Central memory CD8-positive, alpha-beta T cell (primary cell): ENCODE data around the gene MAP2K5.

ENCODE experiments used
- ATAC-seq: fragments of 150-1000 bp; cut with Tn5 transposase; replicated peaks from 2 replicates; pipeline ENCODE4 v1.10.0; 2022; ENCODE audit warnings: mild to moderate bottlenecking, moderate FRiP score, moderate number of reproducible peaks; ENCODE audit not compliant: poor library complexity, severe bottlenecking; ENCODE audit errors: extremely low read depth
- DNase-seq, 2 donors: peaks; one replicate each; pipeline ENCODE4 v3.0.0; 2021; ENCODE audit warnings: low spot score in 2 of 2
- H3K27ac Mint-ChIP-seq: one replicate; pipeline ENCODE4 v1.8.0; 2022; ENCODE audit warnings: low read depth, mild to moderate bottlenecking, moderate library complexity, mixed read lengths
- H3K27me3 Mint-ChIP-seq: one replicate; pipeline ENCODE4 v1.8.0; 2022; ENCODE audit warnings: mixed read lengths
- H3K36me3 Mint-ChIP-seq: one replicate; pipeline ENCODE4 v1.8.0; 2022; ENCODE audit warnings: mild to moderate bottlenecking, moderate library complexity, mixed read lengths; ENCODE audit not compliant: insufficient read depth
- H3K4me1 Mint-ChIP-seq: one replicate; pipeline ENCODE4 v1.8.0; 2022; ENCODE audit warnings: mixed read lengths
- H3K4me3 Mint-ChIP-seq: one replicate; pipeline ENCODE4 v1.8.0; 2022; ENCODE audit warnings: mild to moderate bottlenecking, moderate library complexity, mixed read lengths
- H3K9me3 Mint-ChIP-seq: one replicate; pipeline ENCODE4 v1.8.0; 2022; ENCODE audit warnings: mixed read lengths

The MAP2K5 gene

GRCh38 chr15:67824976-67825880 is 282.7 kb downstream of the MAP2K5 start, which contains the start of gene SKOR1:
SKOR1 (plus strand) TSS chr15:67825509; CDS start chr15:67825603, 94 bp downstream.
- no peak for ATAC-seq
- peaks cover 15% of the 10 kb centered on the region for H3K36me3 Mint-ChIP-seq
- no peaks in the 10 kb centered on the region for H3K9me3 Mint-ChIP-seq
- DNase-seq = no peak
- peaks cover 85% of the 10 kb centered on the region for H3K27me3 Mint-ChIP-seq
- H3K27ac Mint-ChIP-seq = no peak within 1 kb of the TSS
- peaks cover 52% of the 10 kb centered on the region for H3K4me1 Mint-ChIP-seq
- peak within 1 kb of the TSS; percentile 69 for H3K4me3 Mint-ChIP-seq

DNA sequence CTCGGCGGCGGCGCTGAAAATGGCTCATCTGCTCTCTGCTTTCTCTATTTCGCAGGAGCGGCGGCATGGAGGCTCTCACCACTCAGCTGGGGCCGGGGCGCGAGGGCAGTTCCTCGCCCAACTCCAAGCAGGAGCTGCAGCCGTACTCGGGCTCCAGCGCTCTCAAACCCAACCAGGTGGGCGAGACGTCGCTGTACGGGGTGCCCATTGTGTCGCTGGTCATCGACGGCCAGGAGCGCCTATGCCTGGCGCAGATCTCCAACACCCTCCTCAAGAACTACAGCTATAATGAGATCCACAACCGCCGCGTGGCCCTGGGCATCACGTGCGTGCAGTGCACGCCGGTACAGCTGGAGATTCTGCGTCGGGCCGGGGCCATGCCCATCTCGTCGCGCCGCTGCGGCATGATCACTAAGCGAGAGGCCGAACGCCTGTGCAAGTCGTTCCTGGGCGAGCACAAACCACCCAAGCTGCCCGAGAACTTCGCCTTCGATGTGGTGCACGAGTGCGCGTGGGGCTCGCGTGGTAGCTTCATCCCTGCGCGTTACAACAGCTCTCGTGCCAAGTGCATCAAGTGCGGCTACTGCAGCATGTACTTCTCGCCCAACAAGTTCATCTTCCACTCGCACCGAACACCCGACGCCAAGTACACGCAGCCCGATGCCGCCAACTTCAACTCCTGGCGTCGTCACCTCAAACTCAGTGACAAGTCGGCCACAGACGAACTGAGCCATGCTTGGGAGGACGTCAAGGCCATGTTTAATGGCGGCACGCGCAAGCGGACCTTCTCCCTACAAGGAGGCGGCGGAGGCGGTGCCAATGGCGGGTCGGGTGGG is 283.6 kb downstream of the MAP2K5 start:
- H3K27ac Mint-ChIP-seq = no peak overlapping the region
- H3K4me3 Mint-ChIP-seq = peak overlapping the region; percentile 17
- H3K4me1 Mint-ChIP-seq = peaks cover 43% of the 10 kb centered on the region
- peaks cover 15% of the 10 kb centered on the region for H3K36me3 Mint-ChIP-seq
- ATAC-seq = no peak
- DNase-seq = no peak
- H3K9me3 Mint-ChIP-seq = no peaks in the 10 kb centered on the region
- H3K27me3 Mint-ChIP-seq = peaks cover 85% of the 10 kb centered on the region

DNA sequence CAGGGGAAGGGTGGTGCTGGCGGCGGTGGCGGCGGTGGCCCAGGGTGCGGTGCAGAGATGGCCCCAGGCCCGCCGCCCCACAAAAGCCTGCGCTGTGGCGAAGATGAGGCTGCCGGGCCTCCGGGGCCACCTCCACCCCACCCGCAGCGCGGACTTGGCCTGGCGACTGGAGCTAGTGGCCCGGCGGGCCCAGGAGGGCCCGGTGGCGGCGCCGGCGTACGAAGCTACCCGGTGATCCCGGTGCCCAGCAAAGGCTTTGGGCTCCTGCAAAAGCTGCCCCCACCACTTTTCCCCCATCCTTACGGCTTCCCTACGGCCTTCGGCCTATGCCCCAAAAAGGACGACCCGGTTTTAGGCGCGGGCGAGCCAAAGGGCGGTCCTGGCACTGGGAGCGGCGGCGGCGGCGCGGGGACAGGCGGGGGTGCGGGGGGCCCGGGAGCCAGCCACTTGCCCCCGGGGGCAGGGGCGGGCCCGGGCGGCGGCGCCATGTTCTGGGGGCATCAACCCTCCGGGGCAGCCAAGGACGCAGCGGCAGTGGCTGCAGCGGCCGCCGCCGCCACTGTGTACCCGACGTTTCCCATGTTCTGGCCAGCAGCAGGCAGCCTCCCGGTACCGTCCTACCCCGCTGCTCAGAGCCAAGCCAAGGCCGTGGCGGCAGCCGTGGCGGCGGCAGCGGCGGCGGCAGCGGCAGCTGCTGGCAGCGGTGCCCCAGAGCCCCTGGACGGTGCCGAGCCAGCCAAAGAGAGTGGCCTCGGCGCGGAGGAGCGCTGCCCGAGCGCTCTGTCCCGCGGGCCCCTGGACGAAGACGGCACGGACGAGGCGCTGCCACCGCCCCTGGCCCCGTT is 284.4 kb downstream of the MAP2K5 start:
- Mint-ChIP-seq H3K27me3 (peaks cover 85% of the 10 kb centered on the region), H3K4me1 (peaks cover 35% of the 10 kb centered on the region), H3K4me3 (no peak overlapping the region), H3K9me3 (no peaks in the 10 kb centered on the region), H3K27ac (no peak overlapping the region), H3K36me3 (peaks cover 15% of the 10 kb centered on the region)
- ATAC-seq (no peak), DNase-seq (no peak)

DNA sequence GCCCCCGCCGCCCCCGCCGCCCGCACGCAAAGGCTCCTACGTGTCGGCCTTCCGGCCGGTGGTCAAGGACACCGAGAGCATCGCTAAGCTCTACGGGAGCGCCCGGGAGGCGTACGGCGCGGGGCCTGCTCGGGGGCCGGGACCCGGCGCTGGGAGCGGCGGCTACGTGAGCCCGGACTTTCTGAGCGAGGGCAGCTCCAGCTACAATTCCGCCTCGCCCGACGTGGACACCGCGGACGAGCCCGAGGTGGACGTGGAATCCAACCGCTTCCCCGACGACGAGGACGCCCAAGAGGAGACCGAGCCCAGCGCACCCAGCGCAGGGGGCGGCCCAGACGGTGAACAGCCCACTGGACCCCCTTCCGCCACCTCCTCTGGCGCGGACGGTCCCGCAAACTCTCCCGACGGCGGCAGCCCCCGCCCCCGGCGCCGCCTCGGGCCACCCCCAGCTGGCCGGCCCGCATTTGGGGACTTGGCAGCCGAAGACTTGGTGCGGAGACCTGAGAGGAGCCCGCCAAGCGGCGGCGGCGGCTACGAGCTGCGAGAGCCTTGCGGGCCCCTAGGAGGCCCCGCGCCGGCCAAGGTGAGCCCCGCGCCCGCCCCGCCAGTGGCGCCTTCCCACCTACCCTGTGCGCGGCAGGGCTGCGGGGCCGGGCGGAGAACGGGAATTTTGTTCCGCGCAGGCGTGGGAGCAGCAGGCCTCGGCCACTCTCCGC is 285.2 kb downstream of the MAP2K5 start:
- H3K9me3 Mint-ChIP-seq = no peaks in the 10 kb centered on the region
- peaks cover 27% of the 10 kb centered on the region for H3K4me1 Mint-ChIP-seq
- no peak for DNase-seq
- H3K27ac Mint-ChIP-seq = no peak overlapping the region
- peaks cover 85% of the 10 kb centered on the region for H3K27me3 Mint-ChIP-seq
- no peak for ATAC-seq
- H3K4me3 Mint-ChIP-seq = peak overlapping the region; percentile 53
- H3K36me3 Mint-ChIP-seq = peaks cover 13% of the 10 kb centered on the region

DNA sequence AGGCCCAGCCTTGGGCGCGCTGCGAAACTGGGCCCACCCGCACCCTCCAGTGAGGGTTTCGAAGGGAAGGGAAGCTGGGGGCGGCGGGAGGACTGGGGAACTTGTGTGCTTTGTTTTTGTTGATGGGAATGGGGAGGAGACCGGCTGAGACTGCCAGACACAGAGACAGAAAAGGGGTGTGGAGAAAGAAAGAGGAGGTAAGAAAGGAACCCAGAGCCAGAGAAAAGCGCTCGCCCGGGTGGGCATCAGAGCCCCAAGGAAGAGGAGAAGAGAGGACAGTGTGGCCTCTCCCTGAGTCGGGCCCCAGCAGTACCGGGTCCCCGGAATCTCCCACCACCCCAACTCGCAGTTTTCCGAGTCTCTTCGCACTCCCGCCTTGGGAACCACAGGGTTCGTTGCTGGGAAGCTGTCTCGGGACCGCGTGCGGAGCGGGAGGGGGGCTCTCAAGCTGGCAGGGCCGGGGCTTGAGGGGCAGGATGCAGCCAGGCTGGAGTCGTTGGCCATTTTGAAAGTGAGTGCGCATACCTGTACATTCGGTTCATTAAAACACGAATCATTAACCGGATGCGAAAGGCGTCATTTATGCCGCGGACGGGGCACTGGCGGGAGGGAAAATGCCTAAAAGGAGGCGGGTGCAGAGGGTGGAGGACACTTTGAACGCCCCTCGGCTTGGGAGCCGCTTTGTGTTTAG is 285.9 kb downstream of the MAP2K5 start:
- Mint-ChIP-seq H3K4me1 (peaks cover 31% of the 10 kb centered on the region), H3K27me3 (peaks cover 86% of the 10 kb centered on the region), H3K27ac (no peak overlapping the region), H3K4me3 (peak overlapping the region; percentile 53), H3K36me3 (peaks cover 15% of the 10 kb centered on the region), H3K9me3 (no peaks in the 10 kb centered on the region)
- no peak for ATAC-seq
- DNase-seq = no peak

GRCh38 chr15:67828969-67829646 is 286.6 kb downstream of the MAP2K5 start:
- Mint-ChIP-seq H3K4me3 (peak overlapping the region; percentile 50), H3K9me3 (no peaks in the 10 kb centered on the region), H3K27me3 (peaks cover 86% of the 10 kb centered on the region), H3K36me3 (peaks cover 15% of the 10 kb centered on the region), H3K27ac (no peak overlapping the region), H3K4me1 (peaks cover 31% of the 10 kb centered on the region)
- no peak for ATAC-seq
- no peak for DNase-seq

DNA sequence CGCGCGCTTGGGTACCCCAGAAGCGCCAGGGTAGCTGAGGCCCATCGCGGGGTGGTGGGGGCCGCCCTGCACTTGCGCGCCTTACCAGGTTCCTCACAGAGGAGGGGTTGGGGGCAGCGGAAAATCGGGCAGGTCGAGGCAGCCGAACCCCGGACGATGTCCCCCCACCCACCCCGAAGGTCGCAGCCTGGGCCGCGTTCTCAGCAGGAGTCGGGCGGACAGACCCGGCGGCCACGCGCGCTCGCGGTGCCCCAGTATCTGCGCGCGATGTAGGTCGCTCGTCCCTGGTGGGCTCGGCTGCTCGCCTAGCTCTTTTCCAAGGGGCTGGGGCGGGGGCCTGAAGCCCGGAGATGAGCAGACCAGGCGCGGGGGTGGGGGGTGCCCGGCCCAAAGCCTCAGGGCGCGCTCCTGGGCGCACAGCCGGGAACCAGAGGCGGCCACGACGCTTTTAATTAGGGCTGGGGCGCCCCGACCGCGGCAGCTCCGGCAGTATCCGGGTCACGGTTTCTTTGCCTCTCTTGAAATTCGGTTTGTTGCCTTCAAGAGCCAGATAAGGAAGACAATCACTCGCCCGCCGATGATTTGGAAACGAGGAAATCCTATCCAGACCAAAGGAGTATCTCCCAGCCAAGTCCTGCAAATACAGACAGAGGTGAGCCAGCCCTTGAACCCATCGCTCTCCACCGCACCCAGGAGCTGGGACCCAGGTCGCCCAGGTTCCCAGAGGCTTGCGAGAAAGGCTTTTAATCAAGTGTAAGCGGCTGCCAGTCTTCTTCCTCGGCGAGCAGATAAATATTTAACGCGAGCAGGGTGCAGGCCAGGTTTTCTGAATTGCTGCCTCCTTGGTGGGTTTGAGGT is 287.4 kb downstream of the MAP2K5 start:
- H3K4me1 Mint-ChIP-seq = peaks cover 34% of the 10 kb centered on the region
- no peaks in the 10 kb centered on the region for H3K9me3 Mint-ChIP-seq
- peaks cover 15% of the 10 kb centered on the region for H3K36me3 Mint-ChIP-seq
- no peak for ATAC-seq
- peaks cover 86% of the 10 kb centered on the region for H3K27me3 Mint-ChIP-seq
- no peak overlapping the region for H3K4me3 Mint-ChIP-seq
- DNase-seq = no peak
- no peak overlapping the region for H3K27ac Mint-ChIP-seq

DNA sequence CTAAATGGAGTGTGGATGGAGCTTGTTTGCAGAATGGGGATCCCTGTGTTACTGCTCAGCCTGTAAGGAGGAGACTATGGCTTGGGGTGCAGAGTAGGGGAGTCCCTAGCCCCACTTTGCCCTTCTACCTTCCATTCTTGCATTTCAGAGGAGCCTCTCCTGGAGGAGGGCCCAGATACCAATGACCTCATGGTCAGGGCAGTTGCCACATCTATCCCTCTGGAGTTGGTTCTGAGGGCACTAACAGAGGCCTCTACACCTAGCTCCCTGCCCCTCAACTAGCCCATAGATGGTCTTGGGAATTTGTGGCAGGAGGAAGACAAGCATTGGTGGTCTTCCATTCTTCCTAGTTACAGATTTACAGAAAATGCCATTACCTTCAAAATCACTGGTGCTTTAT is 288.9 kb downstream of the MAP2K5 start:
- H3K9me3 Mint-ChIP-seq = no peaks in the 10 kb centered on the region
- ATAC-seq = no peak
- peaks cover 42% of the 10 kb centered on the region for H3K4me1 Mint-ChIP-seq
- peaks cover 89% of the 10 kb centered on the region for H3K27me3 Mint-ChIP-seq
- no peak overlapping the region for H3K4me3 Mint-ChIP-seq
- H3K27ac Mint-ChIP-seq = no peak overlapping the region
- H3K36me3 Mint-ChIP-seq = peaks cover 8% of the 10 kb centered on the region
- no peak for DNase-seq

DNA sequence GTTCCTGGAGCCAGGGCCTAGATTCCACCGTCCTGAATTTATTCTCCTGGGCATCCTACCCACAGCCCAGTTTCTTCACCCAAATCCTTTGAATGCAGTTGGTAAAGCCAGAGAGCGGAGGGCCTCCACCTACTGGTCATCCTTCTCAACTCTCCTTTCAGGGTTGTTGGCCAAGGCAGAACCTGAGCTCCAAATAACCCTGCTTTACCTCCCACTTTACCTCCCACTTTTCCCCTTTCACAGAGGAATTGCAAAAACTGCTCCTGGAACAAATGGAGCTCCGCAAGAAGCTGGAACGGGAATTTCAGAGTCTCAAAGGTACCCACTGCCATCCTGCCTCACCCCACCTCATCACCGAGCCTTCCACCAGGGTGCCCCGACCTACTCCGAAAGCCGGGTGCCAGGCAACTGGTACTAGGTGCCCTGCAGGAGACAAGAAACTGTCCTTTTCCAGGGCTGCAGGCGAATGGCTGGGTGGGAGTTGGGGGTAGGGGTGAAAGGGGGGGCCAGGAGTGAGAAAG is 289.6 kb downstream of the MAP2K5 start:
- no peak for DNase-seq
- H3K4me1 Mint-ChIP-seq = peaks cover 45% of the 10 kb centered on the region
- no peaks in the 10 kb centered on the region for H3K9me3 Mint-ChIP-seq
- no peak overlapping the region for H3K27ac Mint-ChIP-seq
- no peak for ATAC-seq
- H3K4me3 Mint-ChIP-seq = no peak overlapping the region
- H3K36me3 Mint-ChIP-seq = peaks cover 11% of the 10 kb centered on the region
- peaks cover 85% of the 10 kb centered on the region for H3K27me3 Mint-ChIP-seq
